HCT116 (cell line): ENCODE results near the gene GRAMD2A. TPM values are rescaled to one million over a fixed set of nuclear protein-coding genes. Genes with fewer than 3 reads are reported as not detected.

Source experiments
- ATAC-seq: fragments of 200-7000 bp; cut with Tn5 transposase; 2 replicates; pipeline ENCODE4 v1.9.1; 2020; ENCODE audit warnings: mild to moderate bottlenecking, moderate library complexity
- BruUV-seq: library from RNA; stranded (reverse); fragments of 400-500 nt; replicated peaks from 2 replicates; lab custom pipeline; 2021; lab: Mats Ljungman, UMichigan
- CTCF ChIA-PET: fragments of 300-600 bp; sonication (Branson Sonifier 250); formaldehyde crosslinking; loops from one replicate; lab custom pipeline; 2021; ENCODE audit warnings: antibody characterized with exemption; lab: Charles Lee
- POLR2A ChIA-PET: fragments of 300-600, 350-600 bp; sonication (Branson Sonifier 250); formaldehyde crosslinking; loops from one replicate; lab custom pipeline; 2021; ENCODE audit warnings: antibody characterized with exemption; lab: Charles Lee
- RAD21 ChIA-PET, 2 experiments: fragments of 300-600 bp; sonication (Branson Sonifier 250); formaldehyde crosslinking; loops; one replicate each; lab custom pipeline; 2023; ENCODE audit warnings: low total read pairs in 2 of 2; ENCODE audit not compliant: uncharacterized antibody in 2 of 2, unreplicated experiment in 2 of 2, low non-redundant PET in 1 of 2; lab: Charles Lee
- DNase-seq: peaks from one replicate; pipeline ENCODE4 v3.0.0-alpha.2; 2010; ENCODE audit warnings: low read depth, low spot score
- H2AFZ ChIP-seq: fragments of 200-600 bp; shearing (Covaris generic), sonication (generic); 2 replicates; pipeline ENCODE4 v1.6.1; 2017; ENCODE audit warnings: low read depth, mixed run types, mixed read lengths, antibody characterized with exemption, low read length; ENCODE audit not compliant: poor library complexity, severe bottlenecking
- H3K27ac ChIP-seq: 2 replicates; pipeline ENCODE4 v1.5.1; 2012; ENCODE audit warnings: low read depth, low read length
- H3K27me3 ChIP-seq: fragments of 200-600 bp; sonication (generic); 2 replicates; pipeline ENCODE4 v1.6.1; 2016; ENCODE audit warnings: mixed run types, low read length, mixed read lengths; ENCODE audit not compliant: insufficient read depth
- H3K36me3 ChIP-seq, 2 experiments: fragments of 200-500 bp in 1 of 2; fragments of 200-600 bp in 1 of 2; sonication (Bioruptor generic) in 1 of 2; sonication (generic) in 1 of 2; 2 replicates each; pipeline versions ENCODE4 v1.5.1 to v1.6.1; 2014 to 2016; ENCODE audit warnings: low read length in 2 of 2, inconsistent platforms in 1 of 2, mixed read lengths in 1 of 2, mixed run types in 1 of 2; ENCODE audit not compliant: insufficient read depth in 2 of 2, control insufficient read depth in 1 of 2
- H3K4me1 ChIP-seq, 2 experiments: fragments of 200-600 bp in 1 of 2; sonication (generic) in 1 of 2; 2 replicates each; pipeline versions ENCODE4 v1.5.1 to v1.6.1; 2012 to 2017; ENCODE audit warnings: low read length in 2 of 2, inconsistent platforms in 1 of 2, mild to moderate bottlenecking in 1 of 2, mixed read lengths in 1 of 2, mixed run types in 1 of 2, moderate library complexity in 1 of 2; ENCODE audit not compliant: insufficient read depth in 2 of 2, control insufficient read depth in 1 of 2
- H3K4me2 ChIP-seq: fragments of 200-600 bp; sonication (generic); 2 replicates; pipeline ENCODE4 v1.6.1; 2017; ENCODE audit warnings: mixed run types, low read length, mixed read lengths
- H3K4me3 ChIP-seq, 2 experiments: fragments of 200-600 bp in 1 of 2; sonication (generic) in 1 of 2; replicated peaks in 1 of 2; 2 replicates each; pipeline ENCODE4 v1.5.1; 2011 to 2016; ENCODE audit warnings: low read length in 2 of 2, control low read depth in 1 of 2, low read depth in 1 of 2, mild to moderate bottlenecking in 1 of 2, mixed read lengths in 1 of 2, mixed run types in 1 of 2
- H3K79me2 ChIP-seq: fragments of 200-600 bp; sonication (generic); 2 replicates; pipeline ENCODE4 v1.6.1; 2017; ENCODE audit warnings: mild to moderate bottlenecking, mixed run types, low read length, moderate library complexity, mixed read lengths; ENCODE audit not compliant: insufficient read depth
- H3K9ac ChIP-seq: fragments of 200-600 bp; sonication (generic); 2 replicates; pipeline ENCODE4 v1.6.1; 2016; ENCODE audit warnings: low read length, mixed read lengths
- H3K9me2 ChIP-seq: fragments of 200-600 bp; sonication (generic), shearing (Covaris generic); 2 replicates; pipeline ENCODE4 v1.6.1; 2017; ENCODE audit warnings: mixed run types, mild to moderate bottlenecking, moderate library complexity; ENCODE audit not compliant: insufficient read depth
- H3K9me3 ChIP-seq, 2 experiments: fragments of 200-500 bp in 1 of 2; fragments of 200-600 bp in 1 of 2; sonication (Bioruptor generic) in 1 of 2; sonication (generic) in 1 of 2; 2 replicates each; pipeline ENCODE4 v1.6.1; 2014 to 2017; ENCODE audit warnings: low read length in 2 of 2, mixed read lengths in 2 of 2, inconsistent platforms in 1 of 2, low read depth in 1 of 2, mild to moderate bottlenecking in 1 of 2, mixed run types in 1 of 2, moderate library complexity in 1 of 2; ENCODE audit not compliant: control insufficient read depth in 1 of 2, insufficient read depth in 1 of 2
- H4K20me1 ChIP-seq: fragments of 200-600 bp; sonication (generic), shearing (Covaris generic); 2 replicates; pipeline ENCODE4 v1.6.1; 2017; ENCODE audit warnings: mixed run types, mild to moderate bottlenecking, moderate library complexity; ENCODE audit not compliant: insufficient read depth
- CEBPB ChIP-seq: IDR thresholded peaks from 2 replicates; pipeline ENCODE4 v1.6.1; 2012; ENCODE audit warnings: low read depth
- CTCF ChIP-seq, 3 experiments: fragments of 200-600 bp in 1 of 3; sonication (generic) in 1 of 3; IDR thresholded peaks in 2 of 3; conservative IDR thresholded peaks in 1 of 3; 2 replicates each; pipeline ENCODE4 v1.5.1; 2012 to 2017; ENCODE audit warnings: low read depth in 2 of 3, low read length in 2 of 3, antibody characterized with exemption in 1 of 3, borderline replicate concordance in 1 of 3, control low read depth in 1 of 3, mild to moderate bottlenecking in 1 of 3, mixed read lengths in 1 of 3, mixed run types in 1 of 3, moderate library complexity in 1 of 3; ENCODE audit not compliant: insufficient read depth in 1 of 3
- ELF1 ChIP-seq: IDR thresholded peaks from 2 replicates; pipeline ENCODE4 v1.6.1; 2012; ENCODE audit warnings: low read depth, borderline replicate concordance
- EZH2 ChIP-seq: fragments of 200-600 bp; sonication (generic); IDR thresholded peaks from 2 replicates; pipeline ENCODE4 v1.6.1; 2017; ENCODE audit warnings: antibody characterized with exemption, mixed run types
- POLR2A ChIP-seq: IDR thresholded peaks from 2 replicates; pipeline ENCODE4 v1.7.0; 2011; ENCODE audit warnings: borderline replicate concordance; ENCODE audit not compliant: insufficient read depth, insufficient read length; ENCODE audit errors: extremely low read depth
- RAD21 ChIP-seq: IDR thresholded peaks from 2 replicates; pipeline ENCODE4 v1.6.1; 2012; ENCODE audit warnings: low read depth, mild to moderate bottlenecking
- SIN3A ChIP-seq: IDR thresholded peaks from 2 replicates; pipeline ENCODE4 v1.6.1; 2012; ENCODE audit warnings: low read depth
- SRF ChIP-seq: IDR thresholded peaks from 2 replicates; pipeline ENCODE4 v1.6.1; 2012; ENCODE audit warnings: low read depth
- TCF7L2 ChIP-seq: IDR thresholded peaks from 2 replicates; pipeline ENCODE4 v1.7.0; 2011; ENCODE audit warnings: borderline replicate concordance, inconsistent platforms; ENCODE audit not compliant: insufficient read depth, insufficient read length; ENCODE audit errors: extremely low read depth
- YY1 ChIP-seq: IDR thresholded peaks from 2 replicates; pipeline ENCODE4 v1.6.1; 2011; ENCODE audit warnings: low read length, low read depth, moderate library complexity, mild to moderate bottlenecking; ENCODE audit not compliant: insufficient replicate concordance; ENCODE audit errors: extremely low read depth
- ZFX ChIP-seq: fragments of 450-650 bp; IDR thresholded peaks from 2 replicates; pipeline ENCODE4 v1.6.1; 2017
- intact Hi-C: fragments of 100-400 bp; cut with micrococcal nuclease; formaldehyde crosslinking; loops from 2 replicates; pipeline ENCODE4 v1.10.0; 2022
- total RNA-seq: library from RNA; stranded (reverse); gene quantifications from one replicate; pipeline ENCODE4 v1.2.1, GENCODE V29; 2021; ENCODE audit not compliant: unreplicated experiment
- TF ChIP-seq, protein P1 (sequence below): IDR thresholded peaks from 2 replicates; pipeline ENCODE4 v1.6.1; 2012

Gene GRAMD2A
- total RNA-seq, 1 experiment from 2014 or later = 8.0 TPM

- TF ChIP-seq CTCF (IDR thresholded peaks at IDR 0.05 in 2 of 3, conservative IDR thresholded peaks at IDR 0.05 in 1 of 3; ENCODE audit: borderline replicate concordance in 1 of 3, insufficient read depth in 1 of 3, low read depth in 2 of 3, low read length in 2 of 3) = no peak
- TF ChIP-seq POLR2A = no peak
- no peak for TF ChIP-seq SIN3A
Measured at GRCh38 chr15:72183781-72184164, 13.8 kb downstream of the GRAMD2A start (continued).

- Histone ChIP-seq H3K4me2 (no peak overlapping the region), H3K79me2 (no peaks in the 10 kb centered on the region), H3K27ac (no peak overlapping the region), H3K36me3 (no peaks in the 10 kb centered on the region), H3K9ac (no peak overlapping the region), H2AFZ (no peak overlapping the region), H4K20me1 (no peaks in the 10 kb centered on the region), H3K4me3 (no peak overlapping the region), H3K4me1 (peaks cover 17 to 23% of the 10 kb centered on the region in 2 experiments), H3K9me3 (no peaks in the 10 kb centered on the region), H3K27me3 (no peaks in the 10 kb centered on the region), H3K9me2 (no peaks in the 10 kb centered on the region)
- intact Hi-C loops = no loop called here
- no peak for DNase-seq
- RAD21 ChIA-PET = no interaction called here
- CTCF ChIA-PET = no interaction called here
- TF ChIP-seq SIN3A = no peak
- no peak for ATAC-seq
- POLR2A ChIA-PET = no interaction called here
- BruUV-seq = no TSS peak
Measured at GRCh38 chr15:72182673-72183072, 14.9 kb downstream of the GRAMD2A start.

DNA sequence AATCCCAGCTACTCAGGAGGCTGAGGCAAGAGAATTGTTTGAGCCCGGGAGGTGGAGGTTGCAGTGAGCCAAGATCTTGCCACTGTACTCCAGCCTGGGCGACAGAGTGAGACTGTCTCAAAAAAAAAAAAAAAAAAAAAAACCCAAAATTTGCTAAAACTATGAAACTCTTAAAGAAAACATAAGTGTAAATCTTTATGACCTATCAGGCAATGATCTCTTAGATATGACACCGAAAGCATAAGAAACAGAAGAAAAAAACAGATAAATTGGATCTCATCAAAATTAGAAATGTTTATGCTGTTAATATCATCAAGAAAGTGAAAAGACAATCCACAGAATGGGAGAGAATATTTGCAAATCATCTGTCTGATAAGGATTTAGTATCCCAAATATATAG is 15.3 kb downstream of the GRAMD2A start:
- CTCF ChIA-PET = interaction anchor here (0.7 kb wide), 1 partner anchor 467 kb away, joined by 3 read pairs; no protein-coding TSS in a partner anchor
- Histone ChIP-seq H3K27me3 (no peaks in the 10 kb centered on the region), H3K36me3 (no peaks in the 10 kb centered on the region), H4K20me1 (no peaks in the 10 kb centered on the region), H3K4me3 (no peak overlapping the region), H3K9me2 (no peaks in the 10 kb centered on the region), H3K27ac (no peak overlapping the region), H2AFZ (no peak overlapping the region), H3K9me3 (no peaks in the 10 kb centered on the region), H3K9ac (no peak overlapping the region), H3K4me2 (no peak overlapping the region), H3K4me1 (peaks cover 20 to 23% of the 10 kb centered on the region in 2 experiments), H3K79me2 (no peaks in the 10 kb centered on the region)
- ATAC-seq (no peak), DNase-seq (no peak)
- intact Hi-C loops = no loop called here
- POLR2A ChIA-PET = no interaction called here
- RAD21 ChIA-PET = no interaction called here
- BruUV-seq = no TSS peak
- no peak for TF ChIP-seq ELF1
- TF ChIP-seq ZFX = no peak
- TF ChIP-seq, protein P1, sequence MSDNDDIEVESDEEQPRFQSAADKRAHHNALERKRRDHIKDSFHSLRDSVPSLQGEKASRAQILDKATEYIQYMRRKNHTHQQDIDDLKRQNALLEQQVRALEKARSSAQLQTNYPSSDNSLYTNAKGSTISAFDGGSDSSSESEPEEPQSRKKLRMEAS = no peak
- no peak for TF ChIP-seq CEBPB
- TF ChIP-seq CTCF (IDR thresholded peaks at IDR 0.05 in 2 of 3, conservative IDR thresholded peaks at IDR 0.05 in 1 of 3; ENCODE audit: borderline replicate concordance in 1 of 3, insufficient read depth in 1 of 3, low read depth in 2 of 3, low read length in 2 of 3) = no peak
- TF ChIP-seq SRF = no peak
- TF ChIP-seq EZH2 = no peak
- TF ChIP-seq RAD21 = no peak
- no peak for TF ChIP-seq YY1
- no peak for TF ChIP-seq TCF7L2
